GM10266 (cell line): ENCODE data around the gene TACC2.

Source experiments
- DNase-seq: peaks from one replicate; pipeline ENCODE4 v3.0.0; 2012; ENCODE audit errors: extremely low spot score
- TF ChIP-seq, protein P1 (sequence below): IDR thresholded peaks from 2 replicates; pipeline ENCODE4 v1.5.1; 2012; ENCODE audit warnings: mild to moderate bottlenecking, low read depth; ENCODE audit not compliant: control insufficient read depth, insufficient read depth; ENCODE audit errors: missing control alignments

TACC2 gene

DNA sequence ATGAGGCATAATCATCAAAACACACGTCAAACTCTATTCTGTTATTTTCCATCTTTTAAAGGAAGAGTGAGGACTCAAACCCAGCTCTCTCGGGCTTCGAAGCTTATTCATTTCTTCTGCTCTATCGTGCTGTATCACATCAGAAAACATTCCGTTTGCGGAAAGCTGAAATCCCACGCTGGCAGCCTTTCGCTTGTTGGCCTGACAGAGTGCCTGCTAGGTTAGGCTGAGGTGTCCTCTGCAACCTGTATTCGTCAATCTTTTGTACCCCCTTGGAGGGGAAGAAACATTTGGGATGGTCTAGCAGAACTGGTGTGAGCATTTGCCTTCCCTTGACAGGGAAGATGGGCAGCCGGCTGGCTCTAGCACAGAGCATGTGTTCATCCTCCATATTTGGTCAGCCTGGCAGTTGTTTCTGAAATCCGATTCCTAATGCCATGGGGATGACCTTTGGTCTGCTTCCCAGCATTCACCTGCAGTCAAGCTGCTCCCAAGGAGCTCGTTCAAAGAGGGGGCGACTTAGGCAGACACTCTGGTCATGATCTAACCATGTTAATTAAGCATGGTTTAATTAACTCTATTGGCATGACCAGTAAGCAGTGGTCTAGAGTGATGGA is 55.2 kb downstream of the TACC2 start:
- TF ChIP-seq, protein P1, sequence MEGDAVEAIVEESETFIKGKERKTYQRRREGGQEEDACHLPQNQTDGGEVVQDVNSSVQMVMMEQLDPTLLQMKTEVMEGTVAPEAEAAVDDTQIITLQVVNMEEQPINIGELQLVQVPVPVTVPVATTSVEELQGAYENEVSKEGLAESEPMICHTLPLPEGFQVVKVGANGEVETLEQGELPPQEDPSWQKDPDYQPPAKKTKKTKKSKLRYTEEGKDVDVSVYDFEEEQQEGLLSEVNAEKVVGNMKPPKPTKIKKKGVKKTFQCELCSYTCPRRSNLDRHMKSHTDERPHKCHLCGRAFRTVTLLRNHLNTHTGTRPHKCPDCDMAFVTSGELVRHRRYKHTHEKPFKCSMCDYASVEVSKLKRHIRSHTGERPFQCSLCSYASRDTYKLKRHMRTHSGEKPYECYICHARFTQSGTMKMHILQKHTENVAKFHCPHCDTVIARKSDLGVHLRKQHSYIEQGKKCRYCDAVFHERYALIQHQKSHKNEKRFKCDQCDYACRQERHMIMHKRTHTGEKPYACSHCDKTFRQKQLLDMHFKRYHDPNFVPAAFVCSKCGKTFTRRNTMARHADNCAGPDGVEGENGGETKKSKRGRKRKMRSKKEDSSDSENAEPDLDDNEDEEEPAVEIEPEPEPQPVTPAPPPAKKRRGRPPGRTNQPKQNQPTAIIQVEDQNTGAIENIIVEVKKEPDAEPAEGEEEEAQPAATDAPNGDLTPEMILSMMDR: no peak
- no peak for DNase-seq

DNA sequence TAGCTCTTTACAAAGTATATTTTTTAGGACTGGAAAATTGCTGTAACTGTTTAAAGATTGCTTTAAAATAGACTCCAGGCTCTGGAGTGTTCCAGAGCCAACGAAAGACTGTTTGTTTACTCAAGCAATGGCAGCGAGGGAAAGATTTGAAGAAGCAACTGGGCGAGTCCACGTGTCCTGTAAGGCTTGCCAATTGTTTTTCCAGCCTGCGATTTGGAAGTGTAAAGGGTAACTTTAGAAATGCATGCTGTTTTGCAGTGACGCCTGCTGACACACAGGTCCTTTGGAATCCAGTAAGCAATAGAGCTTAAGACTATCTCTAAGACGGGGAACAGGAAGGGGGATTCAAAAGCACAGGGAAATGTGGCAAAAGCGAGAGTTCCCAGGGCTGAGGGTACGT is 55.8 kb downstream of the TACC2 start:
- TF ChIP-seq, protein P1: no peak
- no peak for DNase-seq

DNA sequence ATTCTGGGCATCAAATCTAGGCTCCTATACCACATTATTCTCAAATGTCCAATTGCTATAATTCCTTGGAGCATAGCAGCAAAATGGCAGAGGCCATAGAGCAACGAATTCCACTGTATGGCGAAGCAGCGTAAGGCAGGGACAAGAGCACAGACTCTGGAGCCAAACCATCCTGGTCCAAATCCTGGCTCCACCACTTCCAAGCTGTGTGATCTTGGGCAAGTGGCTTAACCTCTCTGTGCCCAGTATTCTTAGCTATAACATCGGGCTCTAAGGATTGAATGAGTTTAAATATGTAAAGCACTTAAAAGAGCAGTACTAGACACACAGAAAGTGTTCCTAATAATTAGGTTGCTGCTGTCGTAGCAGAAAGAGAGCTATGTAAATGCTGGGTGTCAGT is 56.2 kb downstream of the TACC2 start:
- TF ChIP-seq, protein P1: no peak
- no peak for DNase-seq

DNA sequence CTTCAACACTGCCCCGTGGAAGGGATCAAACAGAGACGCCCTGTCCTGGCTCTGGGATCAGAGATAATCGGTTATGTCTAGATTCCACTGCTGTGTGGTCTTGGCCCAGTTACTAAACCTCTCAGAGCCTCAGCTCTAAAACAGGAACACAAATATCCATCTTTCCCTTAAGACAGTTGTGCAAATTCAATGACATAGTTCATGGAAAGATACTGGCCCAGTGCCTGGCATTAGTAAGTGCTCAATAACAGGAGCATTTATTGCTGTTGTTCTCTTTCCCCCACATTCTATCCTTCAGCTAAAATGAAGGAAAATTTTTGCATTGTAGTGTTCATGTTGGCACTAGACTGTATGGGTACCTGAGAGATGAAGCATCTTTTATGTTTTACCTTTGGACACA is 58.6 kb downstream of the TACC2 start:
- DNase-seq: no peak
- TF ChIP-seq, protein P1: no peak

DNA sequence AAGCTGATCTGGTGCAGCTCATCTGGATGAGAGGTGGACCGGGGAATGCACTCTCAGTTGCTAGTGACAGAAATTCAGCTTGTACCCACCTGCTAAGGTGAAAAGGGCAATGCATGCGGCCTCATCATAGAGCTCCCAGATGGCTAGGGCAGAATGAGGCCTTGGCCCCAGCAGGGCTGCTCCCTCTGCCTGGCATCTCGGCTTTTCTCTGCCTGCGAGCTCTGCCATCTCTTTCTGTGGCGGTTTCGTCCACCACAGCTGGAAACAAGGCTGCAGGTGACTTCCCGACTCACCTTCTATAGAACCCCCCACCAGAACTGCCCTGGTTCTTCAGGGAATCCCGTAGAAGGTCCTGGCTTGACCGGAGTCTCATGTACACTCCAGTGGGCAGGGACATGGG is 60.1 kb downstream of the TACC2 start:
- DNase-seq: no peak
- TF ChIP-seq, protein P1: no peak

DNA sequence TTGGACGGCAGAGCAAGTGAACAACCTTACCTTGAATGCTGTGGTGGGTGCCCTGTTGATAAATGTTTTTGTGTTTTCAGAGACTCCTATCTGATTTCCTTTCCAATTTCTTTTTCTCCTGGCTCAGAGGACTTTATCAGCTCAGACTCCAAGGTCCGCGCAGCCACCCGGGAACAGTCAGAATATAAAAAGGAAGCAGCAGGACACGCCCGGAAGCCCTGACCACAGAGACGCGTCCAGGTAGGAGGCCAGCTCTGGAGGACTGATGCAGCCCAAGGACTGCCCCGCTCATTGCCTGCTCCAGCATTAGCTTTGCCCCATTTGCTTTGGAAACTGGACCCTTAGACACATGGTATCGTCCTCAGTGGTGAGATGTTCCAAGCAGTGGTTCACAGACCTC is 61.3 kb downstream of the TACC2 start:
- no peak for DNase-seq
- TF ChIP-seq, protein P1: no peak

DNA sequence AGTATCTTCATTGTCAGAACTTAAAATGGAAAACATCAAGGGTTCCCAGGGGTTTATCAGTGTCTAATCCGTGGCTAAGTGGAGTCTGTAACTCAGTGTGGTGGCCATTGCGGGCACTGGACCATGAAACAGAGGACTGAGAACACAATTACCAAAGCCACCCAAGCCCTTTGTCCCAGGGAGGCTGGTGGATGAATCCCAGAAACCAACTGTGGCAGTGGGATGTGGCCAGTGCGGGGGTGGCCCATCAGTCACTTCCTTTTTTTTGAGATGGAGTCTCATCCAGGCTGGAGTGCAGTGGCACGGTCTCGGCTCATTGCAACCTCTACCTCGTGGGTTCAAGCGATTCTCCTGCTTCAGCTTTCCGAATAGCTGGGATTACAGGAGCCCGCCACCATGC is 61.8 kb downstream of the TACC2 start:
- TF ChIP-seq, protein P1: no peak
- DNase-seq: no peak
